Measurements from ENCODE around the gene ITGB4.

ITGB4 gene

GRCh38 chr17:75774991-75775668, 53.9 kb downstream of the ITGB4 start:
- TF ChIP-seq TCF12 (IDR thresholded peaks at IDR 0.05; ENCODE audit: low read depth) (no peak), EGR1 (IDR thresholded peaks at IDR 0.05) (no peak), CREB1 (IDR thresholded peaks at IDR 0.05; ENCODE audit: low read depth) (no peak), TEAD4 (IDR thresholded peaks at IDR 0.05) (no peak), RAD21 (IDR thresholded peaks at IDR 0.05; ENCODE audit: low read depth) (no peak), TAF1 (IDR thresholded peaks at IDR 0.05; ENCODE audit: low read depth) (no peak), YY1 (IDR thresholded peaks at IDR 0.05; ENCODE audit: low read depth) (no peak), REST (IDR thresholded peaks at IDR 0.05; ENCODE audit: low read depth) (no peak), CEBPB (IDR thresholded peaks at IDR 0.05) (no peak), EP300 (IDR thresholded peaks at IDR 0.05; ENCODE audit: borderline replicate concordance) (no peak), ZBTB7A (IDR thresholded peaks at IDR 0.05; ENCODE audit: low read depth) (no peak), FOXM1 (IDR thresholded peaks at IDR 0.05; ENCODE audit: borderline replicate concordance, low read depth) (no peak), NFIC (IDR thresholded peaks at IDR 0.05) (no peak), MAX (IDR thresholded peaks at IDR 0.05) (no peak)
- TF ChIP-seq, protein P1, sequence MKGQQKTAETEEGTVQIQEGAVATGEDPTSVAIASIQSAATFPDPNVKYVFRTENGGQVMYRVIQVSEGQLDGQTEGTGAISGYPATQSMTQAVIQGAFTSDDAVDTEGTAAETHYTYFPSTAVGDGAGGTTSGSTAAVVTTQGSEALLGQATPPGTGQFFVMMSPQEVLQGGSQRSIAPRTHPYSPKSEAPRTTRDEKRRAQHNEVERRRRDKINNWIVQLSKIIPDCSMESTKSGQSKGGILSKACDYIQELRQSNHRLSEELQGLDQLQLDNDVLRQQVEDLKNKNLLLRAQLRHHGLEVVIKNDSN (IDR thresholded peaks at IDR 0.05), result no peak

- TF ChIP-seq CEBPB (IDR thresholded peaks at IDR 0.05), result no peak
- no peak for TF ChIP-seq ZBTB7A (IDR thresholded peaks at IDR 0.05; ENCODE audit: low read depth)
- peak; percentile 51; the same call in 1 of the 2 replicates for TF ChIP-seq TEAD4 (IDR thresholded peaks at IDR 0.05)
- TF ChIP-seq TCF12 (IDR thresholded peaks at IDR 0.05; ENCODE audit: low read depth), result 0 out of 2 replicates have a peak, but pooled peaks have one; percentile 9
- TF ChIP-seq FOXM1 (IDR thresholded peaks at IDR 0.05; ENCODE audit: borderline replicate concordance, low read depth), result 0 out of 2 replicates have a peak, but pooled peaks have one; percentile 5
- no peak for TF ChIP-seq REST (IDR thresholded peaks at IDR 0.05; ENCODE audit: low read depth)
- no peak for TF ChIP-seq TAF1 (IDR thresholded peaks at IDR 0.05; ENCODE audit: low read depth)
- no peak for TF ChIP-seq CREB1 (IDR thresholded peaks at IDR 0.05; ENCODE audit: low read depth)
Observed at GRCh38 chr17:75776386-75777295, 55.4 kb downstream of the ITGB4 start.

DNA sequence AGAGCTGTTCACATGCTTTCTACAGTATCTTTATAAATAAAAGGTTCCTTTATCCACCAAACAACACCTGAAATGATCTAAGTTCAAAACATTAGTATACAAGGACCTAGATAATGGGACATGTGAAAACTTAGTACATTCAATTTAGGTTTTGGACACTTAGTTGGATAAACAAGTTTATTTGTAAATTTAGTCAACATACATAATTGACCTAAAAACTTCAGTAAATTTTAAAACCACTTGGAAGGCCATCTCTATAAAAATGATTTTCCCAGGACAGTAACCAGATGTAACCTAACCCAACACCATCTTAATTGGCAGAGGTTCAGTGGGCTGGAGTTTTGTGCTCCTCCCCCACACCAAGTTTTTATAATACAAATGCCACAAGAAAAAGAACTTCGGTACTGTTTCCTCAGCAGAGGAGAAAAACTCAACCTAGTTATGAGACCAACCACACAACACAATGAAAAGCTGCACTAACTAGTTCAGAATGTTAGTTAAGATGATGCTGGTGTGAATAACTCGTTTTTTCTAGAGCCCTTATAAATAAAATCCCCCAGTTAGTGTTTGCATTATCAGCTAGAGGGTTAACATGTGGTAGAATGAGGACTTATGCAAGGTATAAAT, 56.1 kb downstream of the ITGB4 start:
- TF ChIP-seq EP300 (IDR thresholded peaks at IDR 0.05; ENCODE audit: borderline replicate concordance) (no peak), NFIC (IDR thresholded peaks at IDR 0.05) (0 out of 2 replicates have a peak, but pooled peaks have one; percentile 10), RAD21 (IDR thresholded peaks at IDR 0.05; ENCODE audit: low read depth) (no peak), TCF12 (IDR thresholded peaks at IDR 0.05; ENCODE audit: low read depth) (no peak), CEBPB (IDR thresholded peaks at IDR 0.05) (no peak), CREB1 (IDR thresholded peaks at IDR 0.05; ENCODE audit: low read depth) (no peak)
- TF ChIP-seq, protein P1 (IDR thresholded peaks at IDR 0.05), result no peak

- TF ChIP-seq RAD21 (IDR thresholded peaks at IDR 0.05; ENCODE audit: low read depth) (no peak), MAX (IDR thresholded peaks at IDR 0.05) (no peak), NFIC (IDR thresholded peaks at IDR 0.05) (no peak), TEAD4 (IDR thresholded peaks at IDR 0.05) (no peak), EP300 (IDR thresholded peaks at IDR 0.05; ENCODE audit: borderline replicate concordance) (no peak), FOXM1 (IDR thresholded peaks at IDR 0.05; ENCODE audit: borderline replicate concordance, low read depth) (no peak), TAF1 (IDR thresholded peaks at IDR 0.05; ENCODE audit: low read depth) (no peak), REST (IDR thresholded peaks at IDR 0.05; ENCODE audit: low read depth) (no peak), EGR1 (IDR thresholded peaks at IDR 0.05) (no peak), TCF12 (IDR thresholded peaks at IDR 0.05; ENCODE audit: low read depth) (no peak), CEBPB (IDR thresholded peaks at IDR 0.05) (no peak)
- TF ChIP-seq, protein P1 (IDR thresholded peaks at IDR 0.05), result no peak
Observed at GRCh38 chr17:75778861-75779249, 57.6 kb downstream of the ITGB4 start.

All from Ishikawa (cell line).